ENCODE data around the gene NMNAT2. TPM values are rescaled to one million over a fixed set of nuclear protein-coding genes. Genes with fewer than 3 reads are reported as not detected.

The NMNAT2 gene
- total and polyA plus RNA-seq, 2 of the 13 experiments (the other 11 are each of a cell fraction or from before 2014, with no cell fraction given): not detected

DNA sequence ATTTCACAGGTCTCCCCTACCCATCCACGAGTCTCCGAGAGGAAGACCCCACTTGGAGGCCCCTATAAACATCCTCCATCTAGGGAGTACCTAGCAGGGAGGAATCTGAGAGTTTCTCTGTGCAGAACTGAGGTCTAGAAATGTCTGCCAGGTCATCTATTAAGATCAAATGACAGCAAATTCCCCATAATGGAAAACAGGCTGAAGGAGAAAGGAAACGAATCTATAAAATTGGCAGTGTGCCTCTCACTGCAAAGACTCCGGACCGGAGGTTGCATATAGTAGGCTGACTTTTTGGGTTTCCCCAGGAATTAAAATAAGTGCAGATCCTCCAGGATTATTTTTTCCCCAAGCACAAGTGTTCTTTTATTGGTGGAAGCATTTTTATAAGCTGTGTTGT is 57.7 kb downstream of the NMNAT2 start:
- 15% methylated on average over 5 of the region's 5 CpGs for WGBS (ENCODE audit: low lambda C conversion rate)
- no peaks in the 10 kb centered on the region for H3K79me2 ChIP-seq (ENCODE audit: insufficient read depth, low read length)
- POLR2A ChIA-PET: no interaction called here
- TF ChIP-seq NR0B2 (CRISPR knock-in tag; IDR thresholded peaks at IDR 0.05) (no peak), GPBP1L1 (CRISPR knock-in tag; IDR thresholded peaks at IDR 0.05) (no peak), ZNF251 (CRISPR knock-in tag; IDR thresholded peaks at IDR 0.05) (no peak), HNRNPL (IDR thresholded peaks at IDR 0.05; ENCODE audit: low read depth, low read length) (no peak), ZNF569 (CRISPR knock-in tag; IDR thresholded peaks at IDR 0.05; ENCODE audit: borderline replicate concordance) (no peak), RAD51 (IDR thresholded peaks at IDR 0.05; ENCODE audit: borderline replicate concordance) (no peak), SOX6 (IDR thresholded peaks at IDR 0.05) (no peak), SOX6 (CRISPR knock-in tag; IDR thresholded peaks at IDR 0.05) (no peak), ZNF598 (CRISPR knock-in tag; IDR thresholded peaks at IDR 0.05; ENCODE audit: borderline replicate concordance) (no peak), RELA (CRISPR knock-in tag; IDR thresholded peaks at IDR 0.05) (no peak)
- TF ChIP-seq, protein P1, sequence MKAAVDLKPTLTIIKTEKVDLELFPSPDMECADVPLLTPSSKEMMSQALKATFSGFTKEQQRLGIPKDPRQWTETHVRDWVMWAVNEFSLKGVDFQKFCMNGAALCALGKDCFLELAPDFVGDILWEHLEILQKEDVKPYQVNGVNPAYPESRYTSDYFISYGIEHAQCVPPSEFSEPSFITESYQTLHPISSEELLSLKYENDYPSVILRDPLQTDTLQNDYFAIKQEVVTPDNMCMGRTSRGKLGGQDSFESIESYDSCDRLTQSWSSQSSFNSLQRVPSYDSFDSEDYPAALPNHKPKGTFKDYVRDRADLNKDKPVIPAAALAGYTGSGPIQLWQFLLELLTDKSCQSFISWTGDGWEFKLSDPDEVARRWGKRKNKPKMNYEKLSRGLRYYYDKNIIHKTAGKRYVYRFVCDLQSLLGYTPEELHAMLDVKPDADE (CRISPR knock-in tag; IDR thresholded peaks at IDR 0.05): no peak
- TF ChIP-seq, protein P2, sequence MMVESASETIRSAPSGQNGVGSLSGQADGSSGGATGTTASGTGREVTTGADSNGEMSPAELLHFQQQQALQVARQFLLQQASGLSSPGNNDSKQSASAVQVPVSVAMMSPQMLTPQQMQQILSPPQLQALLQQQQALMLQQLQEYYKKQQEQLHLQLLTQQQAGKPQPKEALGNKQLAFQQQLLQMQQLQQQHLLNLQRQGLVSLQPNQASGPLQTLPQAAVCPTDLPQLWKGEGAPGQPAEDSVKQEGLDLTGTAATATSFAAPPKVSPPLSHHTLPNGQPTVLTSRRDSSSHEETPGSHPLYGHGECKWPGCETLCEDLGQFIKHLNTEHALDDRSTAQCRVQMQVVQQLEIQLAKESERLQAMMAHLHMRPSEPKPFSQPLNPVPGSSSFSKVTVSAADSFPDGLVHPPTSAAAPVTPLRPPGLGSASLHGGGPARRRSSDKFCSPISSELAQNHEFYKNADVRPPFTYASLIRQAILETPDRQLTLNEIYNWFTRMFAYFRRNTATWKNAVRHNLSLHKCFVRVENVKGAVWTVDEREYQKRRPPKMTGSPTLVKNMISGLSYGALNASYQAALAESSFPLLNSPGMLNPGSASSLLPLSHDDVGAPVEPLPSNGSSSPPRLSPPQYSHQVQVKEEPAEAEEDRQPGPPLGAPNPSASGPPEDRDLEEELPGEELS (CRISPR knock-in tag; IDR thresholded peaks at IDR 0.05): no peak
- TF ChIP-seq, protein P3, sequence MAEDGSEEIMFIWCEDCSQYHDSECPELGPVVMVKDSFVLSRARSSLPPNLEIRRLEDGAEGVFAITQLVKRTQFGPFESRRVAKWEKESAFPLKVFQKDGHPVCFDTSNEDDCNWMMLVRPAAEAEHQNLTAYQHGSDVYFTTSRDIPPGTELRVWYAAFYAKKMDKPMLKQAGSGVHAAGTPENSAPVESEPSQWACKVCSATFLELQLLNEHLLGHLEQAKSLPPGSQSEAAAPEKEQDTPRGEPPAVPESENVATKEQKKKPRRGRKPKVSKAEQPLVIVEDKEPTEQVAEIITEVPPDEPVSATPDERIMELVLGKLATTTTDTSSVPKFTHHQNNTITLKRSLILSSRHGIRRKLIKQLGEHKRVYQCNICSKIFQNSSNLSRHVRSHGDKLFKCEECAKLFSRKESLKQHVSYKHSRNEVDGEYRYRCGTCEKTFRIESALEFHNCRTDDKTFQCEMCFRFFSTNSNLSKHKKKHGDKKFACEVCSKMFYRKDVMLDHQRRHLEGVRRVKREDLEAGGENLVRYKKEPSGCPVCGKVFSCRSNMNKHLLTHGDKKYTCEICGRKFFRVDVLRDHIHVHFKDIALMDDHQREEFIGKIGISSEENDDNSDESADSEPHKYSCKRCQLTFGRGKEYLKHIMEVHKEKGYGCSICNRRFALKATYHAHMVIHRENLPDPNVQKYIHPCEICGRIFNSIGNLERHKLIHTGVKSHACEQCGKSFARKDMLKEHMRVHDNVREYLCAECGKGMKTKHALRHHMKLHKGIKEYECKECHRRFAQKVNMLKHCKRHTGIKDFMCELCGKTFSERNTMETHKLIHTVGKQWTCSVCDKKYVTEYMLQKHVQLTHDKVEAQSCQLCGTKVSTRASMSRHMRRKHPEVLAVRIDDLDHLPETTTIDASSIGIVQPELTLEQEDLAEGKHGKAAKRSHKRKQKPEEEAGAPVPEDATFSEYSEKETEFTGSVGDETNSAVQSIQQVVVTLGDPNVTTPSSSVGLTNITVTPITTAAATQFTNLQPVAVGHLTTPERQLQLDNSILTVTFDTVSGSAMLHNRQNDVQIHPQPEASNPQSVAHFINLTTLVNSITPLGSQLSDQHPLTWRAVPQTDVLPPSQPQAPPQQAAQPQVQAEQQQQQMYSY (CRISPR knock-in tag; IDR thresholded peaks at IDR 0.05): no peak
- TF ChIP-seq, protein P4, sequence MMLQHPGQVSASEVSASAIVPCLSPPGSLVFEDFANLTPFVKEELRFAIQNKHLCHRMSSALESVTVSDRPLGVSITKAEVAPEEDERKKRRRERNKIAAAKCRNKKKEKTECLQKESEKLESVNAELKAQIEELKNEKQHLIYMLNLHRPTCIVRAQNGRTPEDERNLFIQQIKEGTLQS (CRISPR knock-in tag; IDR thresholded peaks at IDR 0.05): no peak

More for the DNA sequence above, 57.7 kb downstream of the NMNAT2 start:
- Histone ChIP-seq H3K4me3 (replicated peaks in 1 of 3; ENCODE audit: insufficient read depth in 1 of 3, low read depth in 2 of 3, low read length in 3 of 3) (no peak overlapping the region), H3K27me3 (ENCODE audit: control insufficient read depth in 1 of 2, insufficient read depth in 2 of 2, low read length in 2 of 2) (peaks cover 0 to 9% of the 10 kb centered on the region in 2 experiments; a peak in 1 of 5 replicates), H2AFZ (ENCODE audit: low read length) (no peak overlapping the region), H3K4me1 (ENCODE audit: insufficient read depth, low read length) (no peaks in the 10 kb centered on the region), H3K9ac (ENCODE audit: insufficient read depth, low read depth, low read length) (no peak overlapping the region), H4K20me1 (ENCODE audit: insufficient read depth, low read length) (no peaks in the 10 kb centered on the region), H3K36me3 (replicated peaks in 1 of 2; ENCODE audit: control insufficient read depth in 1 of 2, insufficient read depth in 2 of 2, low read length in 2 of 2) (no peaks in the 10 kb centered on the region), H3K27ac (ENCODE audit: extremely low read length, insufficient read depth, low read length) (no peak overlapping the region), H3K4me2 (ENCODE audit: low read depth, low read length) (no peak overlapping the region), H3K9me3 (ENCODE audit: low read length) (no peaks in the 10 kb centered on the region)
- no peak for DNase-seq (ENCODE audit: low spot score)
- CTCF ChIA-PET (ENCODE audit: low intra/inter-chr PET ratio, low total read pairs): no interaction called here
- no TSS peak for BruUV-seq (replicated peaks)
- FAIRE-seq: no peak
- no peak for ATAC-seq
- intact Hi-C loops (cut with micrococcal nuclease; ENCODE audit: unreplicated experiment): no loop called here
- in situ Hi-C loops (cut with HindIII; ENCODE audit: extremely low pct_ligation_motif_present, low pct_unique_long_range_greater_than_20kb): no loop called here

Data from HepG2 (cell line).